HepG2 (cell line): ENCODE results near the gene CDHR4. TPM values are rescaled to one million over a fixed set of nuclear protein-coding genes. Genes with fewer than 3 reads are reported as not detected.
A peak's percentile ranks its signal among the peaks of the same experiment; 100 is the strongest.

Experiments used
- ATAC-seq: fragments of 200-7000 bp; cut with Tn5 transposase; 3 replicates; pipeline ENCODE4 v1.9.1; 2020; ENCODE audit warnings: mild to moderate bottlenecking, moderate library complexity
- BruUV-seq: library from RNA; stranded (reverse); fragments of 400-500 nt; replicated peaks from 2 replicates; lab custom pipeline; 2021; lab: Mats Ljungman, UMichigan
- CTCF ChIA-PET: fragments of 300-600 bp; formaldehyde crosslinking; extraction: SDS; loops from one replicate; lab custom pipeline; 2021; ENCODE audit warnings: low total read pairs, inconsistent platforms, low intra/inter-chr PET ratio; lab: Yijun Ruan, JAX
- POLR2A ChIA-PET: fragments of 350-600 bp; sonication (Branson Sonifier 250); formaldehyde crosslinking; loops from one replicate; lab custom pipeline; 2020; ENCODE audit warnings: antibody characterized with exemption, inconsistent platforms; lab: Yijun Ruan, JAX
- DNase-seq: peaks from one replicate; pipeline ENCODE4 v3.0.0-alpha.2; 2015; ENCODE audit warnings: low spot score
- FAIRE-seq: peaks from 3 replicates; lab custom pipeline; 2011; peaks lifted over from hg19 to GRCh38; lab: Jason Lieb, UNC
- H2AFZ ChIP-seq: one replicate; pipeline ENCODE4 v1.6.1; 2011; ENCODE audit warnings: low read length, inconsistent platforms
- H3K27ac ChIP-seq: fragments of 300-600 bp; 3 replicates; pipeline ENCODE4 v1.8.0; 2011; ENCODE audit warnings: mixed run types, mild to moderate bottlenecking, mixed read lengths, low read length, inconsistent platforms; ENCODE audit not compliant: insufficient read depth; ENCODE audit errors: extremely low read length
- H3K27me3 ChIP-seq, 2 experiments: fragments of 200-600 bp in 1 of 2; 2 replicates in 1 of 2; 3 replicates in 1 of 2; pipeline versions ENCODE4 v1.6.0 to v1.8.0; 2011; ENCODE audit warnings: low read length in 2 of 2, mild to moderate bottlenecking in 2 of 2, moderate library complexity in 2 of 2, inconsistent platforms in 1 of 2; ENCODE audit not compliant: insufficient read depth in 2 of 2, control insufficient read depth in 1 of 2
- H3K36me3 ChIP-seq, 2 experiments: fragments of 200-600 bp in 1 of 2; replicated peaks in 1 of 2; 2 replicates in 1 of 2; 3 replicates in 1 of 2; pipeline versions ENCODE4 v1.5.1 to v1.8.0; 2011; ENCODE audit warnings: low read length in 2 of 2, inconsistent platforms in 1 of 2; ENCODE audit not compliant: insufficient read depth in 2 of 2, control insufficient read depth in 1 of 2
- H3K4me1 ChIP-seq: 2 replicates; pipeline ENCODE4 v1.5.1; 2012; ENCODE audit warnings: low read length, inconsistent platforms; ENCODE audit not compliant: insufficient read depth
- H3K4me2 ChIP-seq: 2 replicates; pipeline ENCODE4 v1.6.0; 2011; ENCODE audit warnings: low read depth, low read length, inconsistent platforms
- H3K4me3 ChIP-seq, 3 experiments: fragments of 200-600 bp in 1 of 3; sonication (generic), shearing (Covaris generic) in 1 of 3; replicated peaks in 1 of 3; 2 replicates each; pipeline ENCODE4 v1.5.1; 2011 to 2016; ENCODE audit warnings: low read length in 3 of 3, inconsistent platforms in 2 of 3, low read depth in 2 of 3, mild to moderate bottlenecking in 2 of 3, control low read depth in 1 of 3, mixed read lengths in 1 of 3; ENCODE audit not compliant: insufficient read depth in 1 of 3
- H3K79me2 ChIP-seq: one replicate; pipeline ENCODE4 v1.6.1; 2011; ENCODE audit warnings: low read length, inconsistent platforms; ENCODE audit not compliant: insufficient read depth
- H3K9ac ChIP-seq: 2 replicates; pipeline ENCODE4 v1.6.0; 2011; ENCODE audit warnings: mild to moderate bottlenecking, low read depth, low read length, inconsistent platforms; ENCODE audit not compliant: insufficient read depth
- H3K9me3 ChIP-seq: 2 replicates; pipeline ENCODE4 v1.5.1; 2012; ENCODE audit warnings: mild to moderate bottlenecking, low read length
- H4K20me1 ChIP-seq: 2 replicates; pipeline ENCODE4 v1.6.0; 2011; ENCODE audit warnings: inconsistent platforms, mild to moderate bottlenecking, low read length, moderate library complexity; ENCODE audit not compliant: insufficient read depth
- HNF4G ChIP-seq, 2 experiments: sonication (generic) in 1 of 2; formaldehyde crosslinking in 1 of 2; IDR thresholded peaks; 2 replicates each; pipeline versions ENCODE4 v1.4.0 to v1.6.1; 2011 to 2020; ENCODE audit warnings: borderline replicate concordance in 2 of 2, low read depth in 2 of 2, mild to moderate bottlenecking in 2 of 2, low read length in 1 of 2, missing genetic modification reagents in 1 of 2, moderate library complexity in 1 of 2
- HOXD1 ChIP-seq: sonication (generic); formaldehyde crosslinking; IDR thresholded peaks from 2 replicates; pipeline ENCODE4 v1.5.0; 2020; ENCODE audit warnings: missing genetic modification reagents
- TP53 ChIP-seq: sonication (generic); formaldehyde crosslinking; conservative IDR thresholded peaks from 2 replicates; pipeline ENCODE4 v1.4.0; 2020; ENCODE audit warnings: missing genetic modification reagents
- TSC22D2 ChIP-seq: sonication (generic); formaldehyde crosslinking; IDR thresholded peaks from 2 replicates; pipeline ENCODE4 v1.5.1; 2020; ENCODE audit warnings: missing genetic modification reagents, mild to moderate bottlenecking, borderline replicate concordance
- ZFYVE20 ChIP-seq: sonication (generic); formaldehyde crosslinking; IDR thresholded peaks from 2 replicates; pipeline ENCODE4 v1.8.0; 2023; ENCODE audit warnings: low read depth, mild to moderate bottlenecking, moderate library complexity, missing genetic modification reagents, borderline replicate concordance
- ZNF121 ChIP-seq: sonication (generic); formaldehyde crosslinking; IDR thresholded peaks from 2 replicates; pipeline ENCODE4 v1.5.0; 2020; ENCODE audit warnings: mild to moderate bottlenecking, missing genetic modification reagents
- ZNF761 ChIP-seq: sonication (generic); formaldehyde crosslinking; conservative IDR thresholded peaks from 2 replicates; pipeline ENCODE4 v1.4.0; 2020; ENCODE audit warnings: mild to moderate bottlenecking, missing genetic modification reagents
- WGBS: methylation state at CpG from one replicate; pipeline ENCODE4 v1.1.6; 2017; ENCODE audit warnings: low lambda C conversion rate; 5-methylcytosine and 5-hydroxymethylcytosine counted together
- in situ Hi-C: cut with HindIII; loops from 2 replicates; pipeline ENCODE4 v1.10.0; 2017; ENCODE audit warnings: low pct_unique_long_range_greater_than_20kb; ENCODE audit not compliant: extremely low pct_ligation_motif_present
- intact Hi-C: fragments of 100-400 bp; cut with micrococcal nuclease; formaldehyde crosslinking; loops from one replicate; pipeline ENCODE4 v1.10.0; 2022; ENCODE audit not compliant: unreplicated experiment
- polyA plus RNA-seq, 8 experiments: library from polyadenylated mRNA; depleted of rRNA in 3 of 8; stranded (reverse) in 7 of 8; unstranded in 1 of 8; fragments of >200 nt; fragmentation: Illumina TruSeq in 4 of 8; extraction: Trizol in 4 of 8; gene quantifications; 2 replicates each; pipeline versions ENCODE4 v1.2.1 to v1.2.3, GENCODE V29; 2011 to 2016; ENCODE audit warnings: low read depth in 4 of 8, missing spikeins in 1 of 8, mixed read lengths in 1 of 8; ENCODE audit not compliant: insufficient read depth in 1 of 8
- total RNA-seq, 5 experiments: library from RNA; depleted of rRNA; stranded (reverse); fragments of >200 nt; fragmentation: Illumina TruSeq; extraction: Trizol; gene quantifications; 2 replicates each; pipeline ENCODE4 v1.2.3, GENCODE V29; 2016; ENCODE audit warnings: low read depth in 1 of 5
- TF ChIP-seq, protein P1 (sequence below): sonication (generic); formaldehyde crosslinking; IDR thresholded peaks from 2 replicates; pipeline ENCODE4 v1.5.1; 2020; ENCODE audit warnings: mild to moderate bottlenecking, moderate library complexity, missing genetic modification reagents
- TF ChIP-seq, protein P2 (sequence below): sonication (generic); formaldehyde crosslinking; IDR thresholded peaks from 2 replicates; pipeline ENCODE4 v1.5.0; 2020; ENCODE audit warnings: mild to moderate bottlenecking, missing genetic modification reagents

Gene CDHR4
- total and polyA plus RNA-seq, 2 of the 13 experiments (the other 11 are each of a cell fraction or from before 2014, with no cell fraction given) = 0.21 TPM; not detected in 1

DNA sequence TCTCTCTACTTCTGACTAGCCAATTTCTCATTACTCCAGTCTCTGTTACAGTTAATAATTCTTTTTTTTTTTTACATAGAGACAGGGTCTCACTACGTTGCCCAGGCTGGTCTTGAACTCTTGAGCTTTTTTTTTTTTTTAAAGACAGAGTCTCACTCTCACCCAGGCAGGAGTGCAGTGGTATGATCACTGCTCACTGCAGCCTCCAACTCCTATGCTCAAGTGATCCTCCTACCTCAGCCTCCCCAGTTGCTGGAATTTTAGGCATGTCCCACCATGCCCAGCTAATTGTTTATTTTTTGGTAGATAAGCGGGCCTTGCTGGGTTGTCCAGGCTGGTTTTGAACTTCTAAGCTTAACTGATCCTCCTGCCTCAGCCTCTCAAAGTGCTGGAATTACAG, 27.0 kb downstream of the CDHR4 start:
- Histone ChIP-seq H3K27me3 (no peaks in the 10 kb centered on the region), H3K4me1 (peaks cover 6% of the 10 kb centered on the region; the same call in 1 of the 2 replicates), H3K27ac (no peak overlapping the region), H3K36me3 (peaks cover 4 to 38% of the 10 kb centered on the region in 2 experiments), H3K4me2 (no peak overlapping the region), H4K20me1 (peaks cover 4% of the 10 kb centered on the region; the same call in 1 of the 2 replicates), H2AFZ (no peak overlapping the region), H3K79me2 (peaks cover 79% of the 10 kb centered on the region), H3K9ac (no peak overlapping the region), H3K9me3 (no peaks in the 10 kb centered on the region), H3K4me3 (no peak overlapping the region)
- ATAC-seq (no peak), FAIRE-seq (no peak), DNase-seq (no peak)
- TF ChIP-seq ZNF761 (no peak), ZFYVE20 (CRISPR knock-in tag) (no peak), TSC22D2 (CRISPR knock-in tag) (no peak), TP53 (CRISPR knock-in tag) (no peak), ZNF121 (peak; percentile 33; the same call in 1 of the 2 replicates), HNF4G (IDR thresholded peaks at IDR 0.05; ENCODE audit: borderline replicate concordance, low read depth, low read length) (no peak), HNF4G (CRISPR knock-in tag; IDR thresholded peaks at IDR 0.05; ENCODE audit: borderline replicate concordance, low read depth) (no peak), HOXD1 (CRISPR knock-in tag) (no peak)
- TF ChIP-seq, protein P1, sequence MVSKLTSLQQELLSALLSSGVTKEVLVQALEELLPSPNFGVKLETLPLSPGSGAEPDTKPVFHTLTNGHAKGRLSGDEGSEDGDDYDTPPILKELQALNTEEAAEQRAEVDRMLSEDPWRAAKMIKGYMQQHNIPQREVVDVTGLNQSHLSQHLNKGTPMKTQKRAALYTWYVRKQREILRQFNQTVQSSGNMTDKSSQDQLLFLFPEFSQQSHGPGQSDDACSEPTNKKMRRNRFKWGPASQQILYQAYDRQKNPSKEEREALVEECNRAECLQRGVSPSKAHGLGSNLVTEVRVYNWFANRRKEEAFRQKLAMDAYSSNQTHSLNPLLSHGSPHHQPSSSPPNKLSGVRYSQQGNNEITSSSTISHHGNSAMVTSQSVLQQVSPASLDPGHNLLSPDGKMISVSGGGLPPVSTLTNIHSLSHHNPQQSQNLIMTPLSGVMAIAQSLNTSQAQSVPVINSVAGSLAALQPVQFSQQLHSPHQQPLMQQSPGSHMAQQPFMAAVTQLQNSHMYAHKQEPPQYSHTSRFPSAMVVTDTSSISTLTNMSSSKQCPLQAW (CRISPR knock-in tag) = no peak
- TF ChIP-seq, protein P2, sequence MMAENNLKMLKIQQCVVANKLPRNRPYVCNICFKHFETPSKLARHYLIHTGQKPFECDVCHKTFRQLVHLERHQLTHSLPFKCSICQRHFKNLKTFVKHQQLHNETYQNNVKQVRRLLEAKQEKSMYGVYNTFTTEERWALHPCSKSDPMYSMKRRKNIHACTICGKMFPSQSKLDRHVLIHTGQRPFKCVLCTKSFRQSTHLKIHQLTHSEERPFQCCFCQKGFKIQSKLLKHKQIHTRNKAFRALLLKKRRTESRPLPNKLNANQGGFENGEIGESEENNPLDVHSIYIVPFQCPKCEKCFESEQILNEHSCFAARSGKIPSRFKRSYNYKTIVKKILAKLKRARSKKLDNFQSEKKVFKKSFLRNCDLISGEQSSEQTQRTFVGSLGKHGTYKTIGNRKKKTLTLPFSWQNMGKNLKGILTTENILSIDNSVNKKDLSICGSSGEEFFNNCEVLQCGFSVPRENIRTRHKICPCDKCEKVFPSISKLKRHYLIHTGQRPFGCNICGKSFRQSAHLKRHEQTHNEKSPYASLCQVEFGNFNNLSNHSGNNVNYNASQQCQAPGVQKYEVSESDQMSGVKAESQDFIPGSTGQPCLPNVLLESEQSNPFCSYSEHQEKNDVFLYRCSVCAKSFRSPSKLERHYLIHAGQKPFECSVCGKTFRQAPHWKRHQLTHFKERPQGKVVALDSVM (CRISPR knock-in tag) = peak; percentile 82
- in situ Hi-C loops = no loop called here
- POLR2A ChIA-PET = no interaction called here
- intact Hi-C loops = no loop called here
- CTCF ChIA-PET = no interaction called here
- BruUV-seq = no TSS peak
- WGBS = 100% methylated on average over 2 of the region's 2 CpGs
